OCI-LY1 (cell line): ENCODE results near the gene HEXD.

Experiments used
- H2AFZ ChIP-seq: fragments of 200-600 bp; sonication (generic), shearing (Covaris generic); 2 replicates; pipeline ENCODE4 v1.6.0; 2014; ENCODE audit warnings: antibody characterized with exemption, mild to moderate bottlenecking, low read length
- H3F3A ChIP-seq: fragments of 200-600 bp; sonication (generic), shearing (Covaris generic); 2 replicates; pipeline ENCODE4 v1.6.0; 2014; ENCODE audit warnings: mild to moderate bottlenecking, antibody characterized with exemption, low read length, moderate library complexity; ENCODE audit not compliant: insufficient read depth
- H3K27ac ChIP-seq: fragments of 200-600 bp; sonication (generic); 2 replicates; pipeline ENCODE4 v1.5.1; 2014; ENCODE audit warnings: low read length, mixed run types, mild to moderate bottlenecking, low read depth; ENCODE audit not compliant: poor library complexity, severe bottlenecking
- H3K27me3 ChIP-seq: fragments of 200-600 bp; sonication (generic); 2 replicates; pipeline ENCODE4 v1.6.0; 2014; ENCODE audit warnings: antibody characterized with exemption, mild to moderate bottlenecking, low read length, moderate library complexity; ENCODE audit not compliant: insufficient read depth
- H3K36me3 ChIP-seq: fragments of 200-600 bp; sonication (generic); 2 replicates; pipeline ENCODE4 v1.6.1; 2014; ENCODE audit warnings: mild to moderate bottlenecking, antibody characterized with exemption, low read length, moderate library complexity, mixed read lengths; ENCODE audit not compliant: insufficient read depth
- H3K4me1 ChIP-seq: fragments of 200-600 bp; sonication (generic); 2 replicates; pipeline ENCODE4 v1.5.1; 2014; ENCODE audit warnings: mild to moderate bottlenecking, low read length, moderate library complexity; ENCODE audit not compliant: insufficient read depth, severe bottlenecking
- H3K4me2 ChIP-seq: fragments of 200-600 bp; sonication (generic), shearing (Covaris generic); 2 replicates; pipeline ENCODE4 v1.6.1; 2014; ENCODE audit warnings: low read length
- H3K4me3 ChIP-seq: fragments of 200-600 bp; sonication (generic); 2 replicates; pipeline ENCODE4 v1.5.1; 2014; ENCODE audit warnings: low read length, low read depth, mild to moderate bottlenecking, mixed read lengths; ENCODE audit not compliant: poor library complexity, severe bottlenecking
- H3K79me2 ChIP-seq: fragments of 200-600 bp; shearing (Covaris generic); 2 replicates; pipeline ENCODE4 v1.6.1; 2016; ENCODE audit warnings: mixed run types, low read length, mixed read lengths; ENCODE audit not compliant: insufficient read depth
- H3K9ac ChIP-seq: fragments of 200-600 bp; sonication (generic), shearing (Covaris generic); 2 replicates; pipeline ENCODE4 v1.6.1; 2014; ENCODE audit warnings: mild to moderate bottlenecking, low read length, mixed read lengths
- H3K9me2 ChIP-seq: fragments of 200-600 bp; sonication (generic), shearing (Covaris generic); 2 replicates; pipeline ENCODE4 v1.6.1; 2014; ENCODE audit warnings: low read depth, mild to moderate bottlenecking, low read length, mixed read lengths
- H3K9me3 ChIP-seq: fragments of 200-600 bp; shearing (Covaris generic); 2 replicates; pipeline ENCODE4 v1.6.1; 2014; ENCODE audit warnings: low read length, mixed read lengths
- H4K20me1 ChIP-seq: fragments of 200-600 bp; sonication (generic), shearing (Covaris generic); 2 replicates; pipeline ENCODE4 v1.6.0; 2016; ENCODE audit warnings: mild to moderate bottlenecking, low read length; ENCODE audit not compliant: insufficient read depth
- EZH2 ChIP-seq: fragments of 200-600 bp; sonication (generic), shearing (Covaris generic); IDR thresholded peaks from 2 replicates; pipeline ENCODE4 v1.8.0; 2017; ENCODE audit warnings: borderline replicate concordance, mixed run types, mild to moderate bottlenecking, antibody characterized with exemption, low read length, moderate library complexity, mixed read lengths
- TF ChIP-seq, protein P1 (sequence below): fragments of 200-600 bp; sonication (generic), shearing (Covaris generic); IDR thresholded peaks from 2 replicates; pipeline ENCODE4 v1.5.1; 2017; ENCODE audit warnings: mild to moderate bottlenecking, antibody characterized with exemption, low read length, moderate library complexity, mixed read lengths

Gene HEXD

DNA sequence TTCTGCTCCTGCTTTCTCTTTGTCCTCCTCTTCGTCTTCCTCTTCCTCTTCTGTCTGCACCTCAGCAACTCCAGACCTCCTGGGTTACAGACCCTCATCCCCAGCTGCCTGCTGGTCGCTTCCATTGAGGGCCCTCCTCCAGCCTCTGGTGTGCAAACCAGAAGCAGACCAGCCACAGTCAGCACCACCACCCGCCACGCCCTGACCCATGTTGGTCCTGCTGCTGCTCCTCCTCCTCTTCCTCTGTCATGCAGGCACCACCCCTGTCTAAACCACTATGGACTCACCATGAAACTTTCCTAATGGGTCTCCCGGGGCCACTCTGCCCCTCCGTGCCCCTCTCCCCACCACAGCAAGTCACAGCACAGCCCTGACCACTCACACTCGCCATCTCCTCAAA, 11.7 kb downstream of the HEXD start:
- peak overlapping the region; percentile 12; the same call in 1 of the 2 replicates for H3K4me2 ChIP-seq
- H3K27ac ChIP-seq = peak overlapping the region; percentile 24

DNA sequence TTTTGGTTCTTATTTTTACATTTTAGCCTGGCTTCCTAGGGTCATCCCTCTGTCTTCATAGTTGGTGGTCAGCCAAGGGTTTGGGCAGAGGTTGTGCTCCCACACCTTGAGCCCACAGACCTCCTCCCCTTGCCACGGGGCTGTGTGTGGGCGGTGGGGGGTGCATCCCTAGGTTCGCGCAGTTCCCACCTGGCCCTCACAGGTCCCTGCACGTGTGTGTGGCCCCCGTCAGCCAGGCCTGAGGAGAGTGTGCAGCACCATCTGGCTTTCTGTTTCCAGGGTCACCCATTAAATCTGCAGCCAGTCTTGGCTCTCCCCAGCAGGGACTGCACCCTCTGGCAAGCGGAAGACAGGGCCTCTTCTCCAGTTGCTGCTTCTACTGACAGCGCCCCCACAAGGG, 13.9 kb downstream of the HEXD start:
- Histone ChIP-seq H3K4me1 (peaks cover 22% of the 10 kb centered on the region), H3K27ac (no peak overlapping the region), H3K4me2 (no peak overlapping the region), H3K4me3 (no peak overlapping the region), H4K20me1 (no peaks in the 10 kb centered on the region), H3F3A (0 out of 2 replicates have a peak, but pooled peaks cover 5% of the 10 kb centered on the region), H3K36me3 (no peaks in the 10 kb centered on the region; the same call in 1 of the 2 replicates), H3K79me2 (no peaks in the 10 kb centered on the region), H3K9me3 (no peaks in the 10 kb centered on the region), H3K27me3 (no peaks in the 10 kb centered on the region), H2AFZ (no peak overlapping the region), H3K9ac (no peak overlapping the region), H3K9me2 (no peaks in the 10 kb centered on the region)
- no peak for TF ChIP-seq EZH2
- TF ChIP-seq, protein P1, sequence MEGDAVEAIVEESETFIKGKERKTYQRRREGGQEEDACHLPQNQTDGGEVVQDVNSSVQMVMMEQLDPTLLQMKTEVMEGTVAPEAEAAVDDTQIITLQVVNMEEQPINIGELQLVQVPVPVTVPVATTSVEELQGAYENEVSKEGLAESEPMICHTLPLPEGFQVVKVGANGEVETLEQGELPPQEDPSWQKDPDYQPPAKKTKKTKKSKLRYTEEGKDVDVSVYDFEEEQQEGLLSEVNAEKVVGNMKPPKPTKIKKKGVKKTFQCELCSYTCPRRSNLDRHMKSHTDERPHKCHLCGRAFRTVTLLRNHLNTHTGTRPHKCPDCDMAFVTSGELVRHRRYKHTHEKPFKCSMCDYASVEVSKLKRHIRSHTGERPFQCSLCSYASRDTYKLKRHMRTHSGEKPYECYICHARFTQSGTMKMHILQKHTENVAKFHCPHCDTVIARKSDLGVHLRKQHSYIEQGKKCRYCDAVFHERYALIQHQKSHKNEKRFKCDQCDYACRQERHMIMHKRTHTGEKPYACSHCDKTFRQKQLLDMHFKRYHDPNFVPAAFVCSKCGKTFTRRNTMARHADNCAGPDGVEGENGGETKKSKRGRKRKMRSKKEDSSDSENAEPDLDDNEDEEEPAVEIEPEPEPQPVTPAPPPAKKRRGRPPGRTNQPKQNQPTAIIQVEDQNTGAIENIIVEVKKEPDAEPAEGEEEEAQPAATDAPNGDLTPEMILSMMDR = no peak

More for the DNA sequence above, 11.7 kb downstream of the HEXD start:
- Histone ChIP-seq H3K9ac (no peak overlapping the region), H3K27me3 (no peaks in the 10 kb centered on the region), H3K9me2 (no peaks in the 10 kb centered on the region), H3K36me3 (no peaks in the 10 kb centered on the region), H3K4me3 (no peak overlapping the region), H3F3A (0 out of 2 replicates have a peak, but pooled peaks cover 5% of the 10 kb centered on the region), H3K4me1 (peaks cover 22% of the 10 kb centered on the region), H3K9me3 (no peaks in the 10 kb centered on the region), H3K79me2 (no peaks in the 10 kb centered on the region), H4K20me1 (no peaks in the 10 kb centered on the region), H2AFZ (no peak overlapping the region)
- no peak for TF ChIP-seq EZH2
- TF ChIP-seq, protein P1 = no peak

DNA sequence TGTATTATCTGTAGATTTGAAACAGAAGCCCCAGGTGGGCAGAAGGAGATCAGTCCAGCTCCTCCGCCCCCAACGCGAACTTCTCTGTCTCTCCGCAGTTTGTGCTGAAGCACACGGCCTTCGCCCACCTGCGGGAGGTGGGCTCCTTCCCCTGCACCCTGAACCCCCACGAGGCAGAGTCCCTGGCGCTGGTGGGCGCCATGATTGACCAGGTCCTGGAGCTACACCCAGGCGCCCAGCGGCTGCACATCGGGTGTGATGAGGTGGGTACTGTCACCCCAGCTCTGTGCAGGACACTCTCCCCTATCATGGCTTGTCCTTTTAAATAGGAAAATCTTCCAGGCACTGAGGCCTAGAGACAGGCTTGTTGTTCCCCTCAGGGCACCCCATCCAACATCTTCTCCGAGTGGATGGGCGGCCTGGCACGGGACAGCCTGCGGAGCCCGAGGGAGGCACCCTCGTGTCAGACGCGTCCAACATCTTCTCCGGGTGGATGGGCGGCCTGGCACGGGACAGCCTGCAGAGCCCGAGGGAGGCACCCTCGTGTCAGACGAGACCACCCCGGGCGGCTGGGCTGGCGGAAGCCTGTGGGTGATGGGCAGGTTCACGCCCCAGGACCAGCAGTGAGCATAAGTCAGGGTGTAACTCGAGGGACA, 15.5 kb downstream of the HEXD start:
- Histone ChIP-seq H3K9me3 (no peaks in the 10 kb centered on the region), H3K4me3 (no peak overlapping the region), H3K4me2 (no peak overlapping the region), H3K36me3 (peaks cover 5% of the 10 kb centered on the region; the same call in 1 of the 2 replicates), H3K9me2 (no peaks in the 10 kb centered on the region), H3F3A (0 out of 2 replicates have a peak, but pooled peaks cover 5% of the 10 kb centered on the region), H3K4me1 (peaks cover 22% of the 10 kb centered on the region), H3K9ac (no peak overlapping the region), H3K27me3 (no peaks in the 10 kb centered on the region), H2AFZ (no peak overlapping the region), H3K27ac (no peak overlapping the region), H4K20me1 (no peaks in the 10 kb centered on the region), H3K79me2 (no peaks in the 10 kb centered on the region)
- no peak for TF ChIP-seq EZH2
- TF ChIP-seq, protein P1 = no peak
